Measurements from ENCODE around the gene FAM171A2.

The FAM171A2 gene

GRCh38 chr17:44314524-44314868 is 49.2 kb downstream of the FAM171A2 start:
- peak overlapping the region; percentile 47 for H3K4me3 ChIP-seq (ENCODE audit: low read length)
- no peak for DNase-seq (ENCODE audit: low read depth)
- no peak for TF ChIP-seq CTCF (conservative IDR thresholded peaks at IDR 0.05; ENCODE audit: low read depth, low read length)

- no peak for DNase-seq (ENCODE audit: low read depth)
- no peak for TF ChIP-seq CTCF (conservative IDR thresholded peaks at IDR 0.05; ENCODE audit: low read depth, low read length)
- H3K4me3 ChIP-seq (ENCODE audit: low read length), result no peak overlapping the region
Measured at GRCh38 chr17:44314031-44314430, 49.6 kb downstream of the FAM171A2 start.

- no peak for DNase-seq (ENCODE audit: low read depth)
- TF ChIP-seq CTCF (conservative IDR thresholded peaks at IDR 0.05; ENCODE audit: low read depth, low read length), result no peak
- H3K4me3 ChIP-seq (ENCODE audit: low read length), result no peak overlapping the region
Measured at GRCh38 chr17:44312396-44313104, 51.1 kb downstream of the FAM171A2 start.

- no peak for DNase-seq (ENCODE audit: low read depth)
- no peak for TF ChIP-seq CTCF (conservative IDR thresholded peaks at IDR 0.05; ENCODE audit: low read depth, low read length)
- H3K4me3 ChIP-seq (ENCODE audit: low read length), result no peak overlapping the region
Measured at GRCh38 chr17:44311562-44312181, 52.0 kb downstream of the FAM171A2 start.

- no peak for TF ChIP-seq CTCF (conservative IDR thresholded peaks at IDR 0.05; ENCODE audit: low read depth, low read length)
- H3K4me3 ChIP-seq (ENCODE audit: low read length), result no peak overlapping the region
- no peak for DNase-seq (ENCODE audit: low read depth)
Measured at GRCh38 chr17:44310609-44311376, 52.9 kb downstream of the FAM171A2 start.

- TF ChIP-seq CTCF (conservative IDR thresholded peaks at IDR 0.05; ENCODE audit: low read depth, low read length), result no peak
- no peak for DNase-seq (ENCODE audit: low read depth)
- H3K4me3 ChIP-seq (ENCODE audit: low read length), result no peak overlapping the region
Measured at GRCh38 chr17:44310188-44310587, 53.5 kb downstream of the FAM171A2 start.

Measured in retinal pigment epithelial cell (primary cell).